Fibroblast of lung (primary cell): ENCODE measurements around the gene HID1. TPM values are rescaled to one million over a fixed set of nuclear protein-coding genes. Genes with fewer than 3 reads are reported as not detected.

ENCODE experiments used
- DNase-seq, 2 donors: peaks; one replicate each; pipeline versions ENCODE4 v3.0.0 to v3.0.0-alpha.2; 2010; ENCODE audit warnings: low read depth in 2 of 2
- H2AFZ ChIP-seq: 2 replicates; pipeline ENCODE4 v1.5.1; 2012; ENCODE audit warnings: low read length, control low read depth, inconsistent platforms
- H3K27ac ChIP-seq: 2 replicates; pipeline ENCODE4 v1.5.1; 2011; ENCODE audit warnings: low read length, control low read depth; ENCODE audit not compliant: insufficient read depth
- H3K27me3 ChIP-seq: 2 replicates; pipeline ENCODE4 v1.5.1; 2011; ENCODE audit warnings: mild to moderate bottlenecking, low read length; ENCODE audit not compliant: control insufficient read depth, insufficient read depth
- H3K36me3 ChIP-seq: 2 replicates; pipeline ENCODE4 v1.5.1; 2011; ENCODE audit warnings: low read length; ENCODE audit not compliant: control insufficient read depth, insufficient read depth
- H3K4me1 ChIP-seq: 2 replicates; pipeline ENCODE4 v1.5.1; 2011; ENCODE audit warnings: low read length; ENCODE audit not compliant: control insufficient read depth, insufficient read depth; ENCODE audit errors: extremely low read depth
- H3K4me2 ChIP-seq: 2 replicates; pipeline ENCODE4 v1.5.1; 2011; ENCODE audit warnings: low read length, control low read depth; ENCODE audit not compliant: insufficient read depth; ENCODE audit errors: extremely low read depth
- H3K4me3 ChIP-seq, 4 experiments: fragments of 200-600 bp in 1 of 4; sonication (generic) in 1 of 4; replicated peaks in 1 of 4; 2 replicates each; pipeline ENCODE4 v1.5.1; 2011 to 2016; ENCODE audit warnings: low read length in 4 of 4, low read depth in 3 of 4, mild to moderate bottlenecking in 3 of 4, control low read depth in 2 of 4, inconsistent platforms in 1 of 4, mixed read lengths in 1 of 4; ENCODE audit not compliant: insufficient read depth in 1 of 4; ENCODE audit errors: control extremely low read depth in 1 of 4
- H3K79me2 ChIP-seq: 2 replicates; pipeline ENCODE4 v1.5.1; 2012; ENCODE audit warnings: mild to moderate bottlenecking, low read length, inconsistent platforms; ENCODE audit not compliant: control insufficient read depth, insufficient read depth
- H3K9ac ChIP-seq: 2 replicates; pipeline ENCODE4 v1.5.1; 2011; ENCODE audit warnings: mild to moderate bottlenecking, low read length, control low read depth; ENCODE audit not compliant: insufficient read depth
- H3K9me3 ChIP-seq: 2 replicates; pipeline ENCODE4 v1.5.1; 2012; ENCODE audit warnings: low read depth, low read length; ENCODE audit not compliant: control insufficient read depth, insufficient read depth
- H4K20me1 ChIP-seq: 2 replicates; pipeline ENCODE4 v1.5.1; 2011; ENCODE audit warnings: low read length; ENCODE audit not compliant: control insufficient read depth, insufficient read depth; ENCODE audit errors: extremely low read depth
- CTCF ChIP-seq, 2 donors: IDR thresholded peaks in 1 of 2; conservative IDR thresholded peaks in 1 of 2; 1 replicate in 1 of 2; 2 replicates in 1 of 2; pipeline ENCODE4 v1.5.1; 2011 to 2012; ENCODE audit warnings: low read length in 2 of 2, control low read depth in 1 of 2, inconsistent platforms in 1 of 2, low read depth in 1 of 2, mild to moderate bottlenecking in 1 of 2
- EZH2 ChIP-seq: IDR thresholded peaks from 2 replicates; pipeline ENCODE4 v1.5.1; 2012; ENCODE audit warnings: low read length, control low read depth, mild to moderate bottlenecking; ENCODE audit errors: missing control alignments
- polyA plus RNA-seq, 2 donors: library from polyadenylated mRNA; depleted of rRNA in 1 of 2; stranded (reverse) in 1 of 2; unstranded in 1 of 2; fragments of >200 nt; gene quantifications; 2 replicates each; pipeline ENCODE4 v1.2.1, GENCODE V29; 2011 to 2012; ENCODE audit warnings: missing spikeins in 1 of 2
- total RNA-seq: library from RNA; depleted of rRNA; stranded (reverse); fragments of >200 nt; gene quantifications from 2 replicates; pipeline ENCODE4 v1.2.1, GENCODE V29; 2014

The HID1 gene
- total and polyA plus RNA-seq, 2 donors (not counting 1 experiment from before 2014, with no cell fraction given) = 0.17 to 0.23 TPM

GRCh38 chr17:74921026-74921681, 51.4 kb downstream of the HID1 start:
- H3K9me3 ChIP-seq = no peaks in the 10 kb centered on the region
- TF ChIP-seq EZH2 (no peak), CTCF (conservative IDR thresholded peaks at IDR 0.05 in 1 of 2, IDR thresholded peaks at IDR 0.05 in 1 of 2; ENCODE audit: low read depth in 1 of 2, low read length in 2 of 2) (no peak)
- DNase-seq = no peak

GRCh38 chr17:74920642-74921025, 51.9 kb downstream of the HID1 start:
- no peaks in the 10 kb centered on the region for H3K4me1 ChIP-seq

More at GRCh38 chr17:74921026-74921681, 51.4 kb downstream of the HID1 start:
- Histone ChIP-seq H3K79me2 (no peaks in the 10 kb centered on the region), H4K20me1 (no peaks in the 10 kb centered on the region), H3K27ac (no peak overlapping the region), H2AFZ (no peak overlapping the region), H3K36me3 (no peaks in the 10 kb centered on the region), H3K4me2 (no peak overlapping the region), H3K4me3 (no peak overlapping the region), H3K27me3 (peaks cover 44% of the 10 kb centered on the region), H3K9ac (no peak overlapping the region), H3K4me1 (no peaks in the 10 kb centered on the region)

GRCh38 chr17:74920306-74920620, 52.3 kb downstream of the HID1 start:
- Histone ChIP-seq H3K9me3 (no peaks in the 10 kb centered on the region), H3K79me2 (no peaks in the 10 kb centered on the region), H3K27me3 (peaks cover 35% of the 10 kb centered on the region), H3K36me3 (no peaks in the 10 kb centered on the region), H3K4me1 (no peaks in the 10 kb centered on the region), H3K9ac (no peak overlapping the region), H2AFZ (no peak overlapping the region), H3K27ac (no peak overlapping the region), H3K4me2 (no peak overlapping the region), H4K20me1 (no peaks in the 10 kb centered on the region), H3K4me3 (no peak overlapping the region)
- DNase-seq = no peak
- no peak for TF ChIP-seq EZH2
- TF ChIP-seq CTCF (conservative IDR thresholded peaks at IDR 0.05 in 1 of 2, IDR thresholded peaks at IDR 0.05 in 1 of 2; ENCODE audit: low read depth in 1 of 2, low read length in 2 of 2) = no peak

More at GRCh38 chr17:74920642-74921025, 51.9 kb downstream of the HID1 start:
- no peak for TF ChIP-seq CTCF (conservative IDR thresholded peaks at IDR 0.05 in 1 of 2, IDR thresholded peaks at IDR 0.05 in 1 of 2; ENCODE audit: low read depth in 1 of 2, low read length in 2 of 2)
- TF ChIP-seq EZH2 = no peak
- H3K4me2 ChIP-seq = no peak overlapping the region
- no peak overlapping the region for H3K27ac ChIP-seq
- H3K79me2 ChIP-seq = no peaks in the 10 kb centered on the region
- DNase-seq = no peak
- no peak overlapping the region for H2AFZ ChIP-seq
- H4K20me1 ChIP-seq = no peaks in the 10 kb centered on the region
- H3K9ac ChIP-seq = no peak overlapping the region
- no peaks in the 10 kb centered on the region for H3K36me3 ChIP-seq
- no peaks in the 10 kb centered on the region for H3K9me3 ChIP-seq
- no peak overlapping the region for H3K4me3 ChIP-seq
- H3K27me3 ChIP-seq = peaks cover 39% of the 10 kb centered on the region
